ENCODE results near the gene PTPN23.

PTPN23 gene

GRCh38 chr3:47431225-47431624, 50.4 kb downstream of the PTPN23 start:
- Mint-ChIP-seq H3K36me3 (ENCODE audit: insufficient read depth) (peaks cover 38% of the 10 kb centered on the region), H3K4me3 (no peak overlapping the region)

GRCh38 chr3:47432673-47433072, 51.9 kb downstream of the PTPN23 start:
- ATAC-seq (replicated peaks; ENCODE audit: extremely low read depth, poor library complexity, severe bottlenecking) (no peak), DNase-seq (ENCODE audit: low spot score in 2 of 2) (no peak)
- Mint-ChIP-seq H3K9me3 (no peaks in the 10 kb centered on the region), H3K27me3 (no peaks in the 10 kb centered on the region), H3K4me1 (peaks cover 11% of the 10 kb centered on the region), H3K27ac (ENCODE audit: low read depth) (no peak overlapping the region), H3K36me3 (ENCODE audit: insufficient read depth) (peaks cover 33% of the 10 kb centered on the region), H3K4me3 (no peak overlapping the region)

More at GRCh38 chr3:47431225-47431624, 50.4 kb downstream of the PTPN23 start:
- Mint-ChIP-seq H3K27ac (ENCODE audit: low read depth) (peak overlapping the region; percentile 44), H3K9me3 (no peaks in the 10 kb centered on the region), H3K4me1 (peaks cover 11% of the 10 kb centered on the region), H3K27me3 (no peaks in the 10 kb centered on the region)
- DNase-seq (ENCODE audit: low spot score in 2 of 2) (no peak), ATAC-seq (replicated peaks; ENCODE audit: extremely low read depth, poor library complexity, severe bottlenecking) (no peak)

GRCh38 chr3:47433796-47434195, 53.0 kb downstream of the PTPN23 start:
- Mint-ChIP-seq H3K4me1 (peaks cover 11% of the 10 kb centered on the region), H3K9me3 (no peaks in the 10 kb centered on the region), H3K36me3 (ENCODE audit: insufficient read depth) (peaks cover 37% of the 10 kb centered on the region), H3K27ac (ENCODE audit: low read depth) (no peak overlapping the region), H3K4me3 (no peak overlapping the region), H3K27me3 (no peaks in the 10 kb centered on the region)
- DNase-seq (ENCODE audit: low spot score in 2 of 2) = no peak
- no peak for ATAC-seq (replicated peaks; ENCODE audit: extremely low read depth, poor library complexity, severe bottlenecking)

- H3K27ac Mint-ChIP-seq (ENCODE audit: low read depth) = no peak overlapping the region
- DNase-seq (ENCODE audit: low spot score in 2 of 2) (no peak), ATAC-seq (replicated peaks; ENCODE audit: extremely low read depth, poor library complexity, severe bottlenecking) (no peak)
- H3K27me3 Mint-ChIP-seq = no peaks in the 10 kb centered on the region
- H3K4me3 Mint-ChIP-seq = no peak overlapping the region
- H3K36me3 Mint-ChIP-seq (ENCODE audit: insufficient read depth) = peaks cover 44% of the 10 kb centered on the region
- no peaks in the 10 kb centered on the region for H3K9me3 Mint-ChIP-seq
- peaks cover 6% of the 10 kb centered on the region for H3K4me1 Mint-ChIP-seq
Observed at GRCh38 chr3:47434849-47435248, 54.0 kb downstream of the PTPN23 start.

- Mint-ChIP-seq H3K27ac (ENCODE audit: low read depth) (peak overlapping the region; percentile 14), H3K9me3 (no peaks in the 10 kb centered on the region), H3K36me3 (ENCODE audit: insufficient read depth) (peaks cover 51% of the 10 kb centered on the region), H3K4me1 (no peaks in the 10 kb centered on the region), H3K4me3 (no peak overlapping the region), H3K27me3 (no peaks in the 10 kb centered on the region)
- no peak for DNase-seq (ENCODE audit: low spot score in 2 of 2)
- ATAC-seq (replicated peaks; ENCODE audit: extremely low read depth, poor library complexity, severe bottlenecking) = no peak
Observed at GRCh38 chr3:47436180-47436579, 55.4 kb downstream of the PTPN23 start.

GRCh38 chr3:47440131-47440530, 59.3 kb downstream of the PTPN23 start:
- no peaks in the 10 kb centered on the region for H3K27me3 Mint-ChIP-seq
- no peak overlapping the region for H3K27ac Mint-ChIP-seq (ENCODE audit: low read depth)
- no peak overlapping the region for H3K4me3 Mint-ChIP-seq
- H3K4me1 Mint-ChIP-seq = peaks cover 14% of the 10 kb centered on the region
- DNase-seq (ENCODE audit: low spot score in 2 of 2) (no peak), ATAC-seq (replicated peaks; ENCODE audit: extremely low read depth, poor library complexity, severe bottlenecking) (no peak)
- H3K9me3 Mint-ChIP-seq = no peaks in the 10 kb centered on the region
- peaks cover 42% of the 10 kb centered on the region for H3K36me3 Mint-ChIP-seq (ENCODE audit: insufficient read depth)

GRCh38 chr3:47441796-47442551, 61.2 kb downstream of the PTPN23 start:
- peaks cover 39% of the 10 kb centered on the region for H3K36me3 Mint-ChIP-seq (ENCODE audit: insufficient read depth)
- peak overlapping the region; percentile 74 for H3K27ac Mint-ChIP-seq (ENCODE audit: low read depth)
- H3K4me3 Mint-ChIP-seq = no peak overlapping the region
- H3K9me3 Mint-ChIP-seq = no peaks in the 10 kb centered on the region
- DNase-seq (ENCODE audit: low spot score in 2 of 2) = no peak
- no peak for ATAC-seq (replicated peaks; ENCODE audit: extremely low read depth, poor library complexity, severe bottlenecking)
- H3K27me3 Mint-ChIP-seq = no peaks in the 10 kb centered on the region
- H3K4me1 Mint-ChIP-seq = peaks cover 20% of the 10 kb centered on the region

- H3K4me1 Mint-ChIP-seq = peaks cover 25% of the 10 kb centered on the region
- H3K27me3 Mint-ChIP-seq = no peaks in the 10 kb centered on the region
- peaks cover 32% of the 10 kb centered on the region for H3K36me3 Mint-ChIP-seq (ENCODE audit: insufficient read depth)
- DNase-seq (ENCODE audit: low spot score in 2 of 2) (no peak), ATAC-seq (replicated peaks; ENCODE audit: extremely low read depth, poor library complexity, severe bottlenecking) (no peak)
- H3K4me3 Mint-ChIP-seq = no peak overlapping the region
- no peaks in the 10 kb centered on the region for H3K9me3 Mint-ChIP-seq
- H3K27ac Mint-ChIP-seq (ENCODE audit: low read depth) = peak overlapping the region; percentile 20
Observed at GRCh38 chr3:47443611-47443995, 62.8 kb downstream of the PTPN23 start.

GRCh38 chr3:47444103-47444502, 63.3 kb downstream of the PTPN23 start:
- Mint-ChIP-seq H3K27me3 (no peaks in the 10 kb centered on the region), H3K4me3 (no peak overlapping the region), H3K27ac (ENCODE audit: low read depth) (peak overlapping the region; percentile 20), H3K4me1 (peaks cover 27% of the 10 kb centered on the region), H3K9me3 (no peaks in the 10 kb centered on the region), H3K36me3 (ENCODE audit: insufficient read depth) (peaks cover 27% of the 10 kb centered on the region)
- ATAC-seq (replicated peaks; ENCODE audit: extremely low read depth, poor library complexity, severe bottlenecking) (no peak), DNase-seq (ENCODE audit: low spot score in 2 of 2) (no peak)

GRCh38 chr3:47452453-47453215, 71.8 kb downstream of the PTPN23 start:
- Mint-ChIP-seq H3K36me3 (ENCODE audit: insufficient read depth) (peaks cover 1% of the 10 kb centered on the region), H3K9me3 (no peaks in the 10 kb centered on the region), H3K27me3 (no peaks in the 10 kb centered on the region), H3K4me1 (peaks cover 31% of the 10 kb centered on the region), H3K27ac (ENCODE audit: low read depth) (no peak overlapping the region), H3K4me3 (no peak overlapping the region)
- ATAC-seq (replicated peaks; ENCODE audit: extremely low read depth, poor library complexity, severe bottlenecking) (no peak), DNase-seq (ENCODE audit: low spot score in 2 of 2) (no peak)

- no peak for DNase-seq (ENCODE audit: low spot score in 2 of 2)
- H3K27ac Mint-ChIP-seq (ENCODE audit: low read depth) = no peak overlapping the region
- peaks cover 4% of the 10 kb centered on the region for H3K36me3 Mint-ChIP-seq (ENCODE audit: insufficient read depth)
- H3K27me3 Mint-ChIP-seq = no peaks in the 10 kb centered on the region
- peaks cover 4% of the 10 kb centered on the region for H3K9me3 Mint-ChIP-seq
- peaks cover 30% of the 10 kb centered on the region for H3K4me1 Mint-ChIP-seq
- no peak overlapping the region for H3K4me3 Mint-ChIP-seq
- ATAC-seq (replicated peaks; ENCODE audit: extremely low read depth, poor library complexity, severe bottlenecking) = no peak
Observed at GRCh38 chr3:47455806-47456452, 75.1 kb downstream of the PTPN23 start.

- H3K4me1 Mint-ChIP-seq = peaks cover 27% of the 10 kb centered on the region
- peaks cover 5% of the 10 kb centered on the region for H3K36me3 Mint-ChIP-seq (ENCODE audit: insufficient read depth)
- no peak overlapping the region for H3K27ac Mint-ChIP-seq (ENCODE audit: low read depth)
- no peak overlapping the region for H3K4me3 Mint-ChIP-seq
- DNase-seq (ENCODE audit: low spot score in 2 of 2) (no peak), ATAC-seq (replicated peaks; ENCODE audit: extremely low read depth, poor library complexity, severe bottlenecking) (no peak)
- H3K9me3 Mint-ChIP-seq = peaks cover 4% of the 10 kb centered on the region
- no peaks in the 10 kb centered on the region for H3K27me3 Mint-ChIP-seq
Observed at GRCh38 chr3:47456984-47457383, 76.2 kb downstream of the PTPN23 start.

All from central memory CD8-positive, alpha-beta T cell (primary cell).